GM21447 (cell line): ENCODE results near the gene KIF3A.

Experiments
- ATAC-seq: cut with Tn5 transposase; IDR thresholded peaks from one replicate; pipeline ENCODE4 v1.9.1; 2021; ENCODE audit not compliant: unreplicated experiment

Gene KIF3A

GRCh38 chr5:132771503-132771998 lies 34.2 kb upstream of the KIF3A start:
- ATAC-seq, result no peak

DNA sequence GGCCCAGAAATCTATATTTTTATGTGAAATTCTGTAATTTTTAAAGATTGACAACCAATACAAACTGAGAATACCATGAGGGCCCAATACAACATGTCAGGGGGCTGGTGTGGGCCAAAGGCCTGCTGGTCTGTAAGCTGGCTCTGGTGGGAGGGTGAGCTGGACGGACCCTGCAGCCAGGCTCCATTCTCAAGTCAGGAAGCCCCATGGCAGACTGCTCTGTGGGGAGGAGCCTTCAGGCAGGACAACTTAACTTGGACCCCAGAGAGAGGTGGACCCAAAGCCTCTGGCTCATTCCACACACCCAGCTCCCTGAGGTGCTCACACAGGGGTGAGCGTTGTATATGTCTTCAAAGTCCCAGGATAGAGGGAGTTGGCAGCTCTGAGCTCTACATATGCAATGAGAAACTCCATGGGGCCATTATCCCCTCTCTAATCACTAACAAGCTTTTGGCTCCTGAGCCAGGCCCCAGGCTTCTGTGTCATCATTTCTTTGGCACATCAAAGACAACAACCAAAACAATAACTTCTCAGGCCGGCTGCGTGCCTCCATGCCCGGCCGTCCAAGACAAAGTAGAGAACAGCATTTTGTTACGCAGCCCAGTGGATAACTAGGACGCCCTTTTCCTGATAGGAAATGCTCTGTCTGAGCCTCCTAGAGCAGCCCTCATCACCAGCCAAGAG lies 33.3 kb upstream of the KIF3A start:
- no peak for ATAC-seq

GRCh38 chr5:132768485-132768868 lies 31.1 kb upstream of the KIF3A start:
- no peak for ATAC-seq

DNA sequence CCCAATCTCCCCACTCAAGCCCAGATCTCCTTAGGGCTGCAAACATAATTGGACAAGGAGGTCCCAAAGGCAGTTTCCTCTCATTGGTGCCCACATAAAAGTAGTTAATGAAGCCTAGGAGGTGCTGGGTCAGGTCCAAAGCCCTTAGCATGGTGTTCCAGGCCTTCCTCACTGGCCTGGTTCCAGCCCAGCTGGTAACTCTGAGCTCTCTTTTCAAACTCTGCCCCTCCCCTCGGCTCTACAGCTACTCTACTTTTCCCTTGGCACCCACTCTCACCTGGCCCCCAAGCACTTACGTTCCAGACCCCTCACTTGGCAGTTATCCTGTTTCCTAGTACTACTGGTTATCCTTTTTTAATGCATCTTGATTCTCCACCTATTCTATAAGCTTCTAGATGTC lies 29.8 kb upstream of the KIF3A start:
- no peak for ATAC-seq

DNA sequence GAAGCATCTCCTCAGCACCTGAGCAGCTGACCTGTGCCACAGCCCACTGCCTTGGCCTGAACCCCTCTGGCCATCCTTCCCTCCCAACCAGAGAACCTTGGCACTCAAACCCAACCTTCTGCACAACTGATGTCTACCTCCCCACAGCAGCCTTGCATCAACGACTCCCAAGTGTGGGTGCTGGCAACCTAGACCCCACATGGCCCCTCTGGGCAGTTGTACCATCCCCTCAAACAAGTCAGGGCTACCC lies 29.4 kb upstream of the KIF3A start:
- ATAC-seq, result no peak

- no peak for ATAC-seq
These were observed 28.9 kb upstream of the KIF3A start for GRCh38 chr5:132766020-132766805.

- no peak for ATAC-seq
These were observed 28.1 kb upstream of the KIF3A start for GRCh38 chr5:132765311-132766019.

GRCh38 chr5:132764671-132765238 lies 27.4 kb upstream of the KIF3A start:
- ATAC-seq, result no peak

GRCh38 chr5:132764051-132764450 lies 26.7 kb upstream of the KIF3A start:
- no peak for ATAC-seq

DNA sequence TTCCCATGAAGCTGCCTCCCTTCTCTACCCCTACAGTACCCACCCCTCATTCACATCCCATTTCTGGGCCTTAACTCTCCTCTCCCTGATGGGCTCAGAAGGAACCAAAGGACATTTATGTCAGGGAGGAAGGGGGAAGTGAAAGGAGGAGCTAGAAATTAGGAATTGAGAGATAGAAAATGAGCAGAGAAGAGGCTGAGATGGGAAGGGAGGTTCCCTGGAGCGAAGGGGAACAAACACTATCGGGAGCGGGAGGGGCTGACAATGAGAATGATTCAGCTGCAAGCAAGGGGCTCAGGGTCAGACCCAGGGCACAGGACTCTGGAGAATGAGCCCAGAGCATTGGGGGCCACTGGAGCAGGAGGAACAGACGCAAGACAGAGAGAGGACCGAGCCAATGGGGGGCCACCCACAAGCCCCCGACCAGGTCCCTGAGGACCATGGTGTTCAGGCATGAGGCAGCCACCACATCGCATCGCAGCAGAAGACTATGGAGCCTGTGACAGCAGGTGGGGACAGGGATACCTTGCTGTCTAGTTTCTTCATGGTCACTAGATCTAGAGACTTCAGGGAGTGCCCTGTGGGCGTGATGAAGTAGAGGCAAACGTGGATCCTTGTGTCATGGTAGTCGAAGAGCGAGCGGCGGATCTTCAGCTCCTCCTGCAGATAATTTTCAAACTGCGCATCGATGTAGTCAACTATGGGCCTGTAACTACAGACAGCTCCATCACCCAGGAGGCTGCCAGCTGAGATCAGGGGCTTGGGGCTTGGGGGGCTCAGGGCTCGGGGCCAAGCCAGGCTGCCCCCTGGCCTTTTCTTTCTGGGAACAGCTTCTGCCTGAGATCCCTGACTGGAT lies 26.1 kb upstream of the KIF3A start:
- ATAC-seq, result no peak

DNA sequence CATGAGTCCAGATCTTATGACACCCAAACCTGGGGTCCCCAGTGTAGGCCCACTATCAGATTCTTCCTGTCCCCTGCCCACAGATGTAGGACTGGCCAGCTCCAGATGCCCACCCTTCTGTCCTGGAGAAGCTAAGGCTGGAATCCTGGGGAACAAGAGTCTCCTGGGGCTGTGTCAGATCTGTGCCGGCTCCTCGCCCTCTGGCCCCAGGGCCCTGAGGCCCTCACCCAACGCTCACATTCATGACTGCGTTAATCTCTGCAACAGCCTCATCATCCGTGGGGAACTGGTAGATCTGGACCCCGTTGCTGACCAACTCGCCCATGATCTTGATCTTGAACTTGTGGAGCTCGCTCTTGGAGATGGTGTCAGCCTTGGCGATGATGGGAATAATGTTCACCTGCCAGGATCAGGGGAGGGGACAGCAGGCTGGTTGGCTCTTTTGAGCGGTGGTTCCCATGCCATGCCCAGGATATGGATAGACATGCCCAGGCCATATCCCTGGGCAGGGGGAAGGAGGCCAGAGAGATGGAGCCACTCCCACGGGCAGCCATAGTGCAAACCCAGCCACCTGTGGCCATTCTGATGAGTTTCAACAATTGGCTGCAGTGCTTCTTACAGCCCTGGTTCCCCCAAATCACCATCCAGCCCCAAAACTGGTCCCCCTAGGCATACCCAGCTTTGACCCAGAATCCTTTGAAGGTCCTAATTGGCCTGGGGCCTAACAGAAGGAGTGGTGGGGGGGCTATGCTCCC lies 25.1 kb upstream of the KIF3A start:
- ATAC-seq, result no peak

DNA sequence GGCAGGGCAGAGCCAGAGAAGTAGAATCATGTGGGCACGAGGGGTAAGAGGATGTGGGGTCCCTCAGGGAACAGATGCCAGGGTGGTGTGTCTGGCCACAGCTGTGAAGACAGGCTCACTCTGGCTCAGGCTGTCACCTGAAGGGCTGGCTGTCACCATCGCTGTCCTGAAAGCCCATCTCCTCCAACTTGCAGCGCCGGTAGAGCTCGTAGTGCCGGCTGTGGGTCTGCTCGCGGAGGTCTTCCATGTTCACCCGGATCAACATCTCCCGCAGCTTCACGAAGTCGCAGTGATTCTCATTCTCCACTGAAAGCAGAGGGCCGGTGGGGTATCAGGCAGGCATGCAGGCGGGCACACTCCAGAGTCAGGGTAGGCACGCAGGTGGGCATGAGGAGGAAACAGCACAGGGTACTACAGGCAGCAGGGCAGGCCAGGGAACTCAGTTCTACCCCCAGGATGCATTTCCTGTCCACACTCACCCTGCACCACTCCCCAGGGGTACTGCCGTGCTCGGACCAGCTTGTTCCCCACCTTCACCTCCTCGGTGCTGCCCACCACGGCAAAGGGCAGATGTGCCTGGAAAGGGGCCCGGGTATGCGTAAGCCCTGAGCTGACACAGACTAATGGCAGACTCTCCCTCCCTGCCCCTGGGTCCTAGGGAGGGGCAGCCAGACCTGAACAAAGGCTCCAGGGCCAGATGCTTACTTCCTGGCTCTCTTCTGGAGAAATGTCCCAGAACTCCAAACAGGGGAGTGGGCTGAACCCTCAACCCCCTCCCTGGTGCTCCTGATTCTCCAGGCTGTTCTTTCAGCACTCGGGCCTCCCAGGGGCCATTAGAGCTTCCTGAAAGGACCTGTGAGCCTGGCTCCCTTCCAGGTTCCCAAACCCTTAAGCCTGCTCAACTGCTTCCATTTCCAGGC lies 24.2 kb upstream of the KIF3A start:
- no peak for ATAC-seq

DNA sequence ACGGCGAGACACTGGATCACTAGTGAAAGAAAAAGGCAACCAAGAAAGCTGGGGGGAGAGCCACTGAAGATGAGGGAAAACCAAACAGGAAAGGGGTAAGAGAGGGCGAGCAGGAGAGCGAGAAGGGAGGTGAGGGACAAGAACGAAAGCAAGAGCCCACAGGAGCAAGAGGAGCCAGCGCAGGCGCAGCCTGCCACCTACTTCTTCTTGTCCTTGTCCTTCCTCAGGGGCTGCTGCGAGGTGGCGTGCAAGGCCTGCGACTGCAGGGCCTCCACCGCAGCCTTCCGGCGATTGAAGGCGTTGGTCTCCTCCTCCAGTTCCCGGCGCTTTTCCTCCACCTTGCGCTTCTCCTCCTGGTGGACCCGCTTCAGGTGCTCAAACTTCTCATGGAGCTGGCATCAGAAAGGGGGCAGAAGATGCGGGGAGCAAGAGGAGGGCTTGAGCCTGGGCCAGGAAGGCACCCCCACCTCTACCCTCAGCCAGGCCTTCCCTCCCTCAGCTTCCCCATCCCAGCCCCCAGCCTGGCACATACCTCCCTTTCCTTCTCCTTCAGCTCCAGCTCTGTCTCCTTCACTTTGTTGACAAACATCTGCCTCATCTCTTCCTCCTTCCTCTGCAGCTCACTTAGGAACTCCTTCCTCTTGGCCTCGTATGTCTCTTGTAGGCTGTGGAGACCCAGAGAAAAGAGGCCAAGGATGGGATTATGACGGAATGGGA lies 23.4 kb upstream of the KIF3A start:
- no peak for ATAC-seq

- no peak for ATAC-seq
These were observed 22.7 kb upstream of the KIF3A start for GRCh38 chr5:132760049-132760420.

DNA sequence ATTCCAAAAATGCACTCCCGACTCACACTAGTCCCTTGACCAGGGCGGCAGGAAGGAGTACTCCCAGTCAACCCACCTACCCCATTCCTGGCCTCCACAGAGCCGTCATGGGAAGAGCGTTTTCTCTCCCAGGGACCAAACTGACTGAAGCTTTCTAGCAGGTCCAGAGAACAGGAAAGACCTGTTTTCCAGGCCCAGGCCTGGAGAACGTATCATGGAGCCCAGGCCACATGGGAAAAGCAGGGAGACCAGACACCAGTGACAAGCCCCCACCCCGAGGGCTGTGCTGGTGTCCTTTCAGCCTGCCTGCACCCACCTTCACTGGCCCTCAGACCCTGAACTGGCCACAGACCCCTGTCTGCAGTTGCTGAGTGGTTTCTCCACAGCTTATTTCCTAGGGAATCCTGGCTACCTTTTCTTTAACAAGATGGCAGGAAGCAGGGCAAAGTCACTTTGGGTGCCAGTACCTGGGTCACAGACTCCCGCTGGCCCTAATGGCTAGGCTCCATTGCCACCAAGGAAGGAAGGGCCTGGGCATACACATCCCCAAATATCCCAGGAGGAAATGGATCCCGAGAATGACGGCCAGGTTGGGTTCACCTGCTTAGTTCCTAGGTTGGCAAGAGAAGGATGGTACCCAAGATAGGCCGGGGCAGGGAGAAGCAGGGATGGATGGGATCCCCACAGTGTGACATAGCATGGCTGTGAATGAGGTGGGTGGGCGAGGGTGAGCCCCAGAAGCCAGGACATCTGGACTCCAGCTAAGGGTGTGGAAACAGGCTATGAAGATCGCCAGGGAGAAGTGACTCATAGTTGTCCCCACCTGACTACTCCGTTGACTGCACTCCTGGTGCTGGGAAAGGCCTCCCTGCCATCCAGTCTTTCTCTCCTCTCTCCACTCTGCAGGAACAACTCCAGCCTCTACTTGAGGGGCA lies 22.0 kb upstream of the KIF3A start:
- ATAC-seq, result no peak

GRCh38 chr5:132758451-132758850 lies 21.1 kb upstream of the KIF3A start:
- no peak for ATAC-seq

DNA sequence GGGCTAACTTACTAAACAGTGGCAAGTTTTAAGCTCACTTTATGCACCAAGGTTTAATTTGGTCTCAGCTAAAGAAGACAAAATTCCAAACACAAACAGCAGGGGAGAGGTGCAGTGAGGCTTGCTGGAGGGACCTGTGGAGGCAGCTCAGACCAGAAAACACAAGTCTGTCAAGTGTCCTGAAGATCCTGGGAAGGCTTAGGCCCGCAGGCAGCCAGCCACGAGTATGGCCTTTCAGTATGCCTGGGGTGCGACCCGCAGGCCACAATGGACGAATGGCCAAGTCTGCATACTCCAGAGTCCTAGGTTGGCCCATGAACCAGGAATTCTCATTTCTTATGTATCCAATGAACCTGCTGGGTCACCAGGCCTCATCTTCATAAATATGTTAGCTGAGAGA lies 19.2 kb upstream of the KIF3A start:
- no peak for ATAC-seq
